HG03354 (cell line): ENCODE measurements around the gene PRR33.

Experiments
- ATAC-seq: cut with Tn5 transposase; IDR thresholded peaks from one replicate; pipeline ENCODE4 v1.9.1; 2021; ENCODE audit warnings: mild to moderate bottlenecking; ENCODE audit not compliant: unreplicated experiment, poor library complexity, severe bottlenecking

Gene PRR33

DNA sequence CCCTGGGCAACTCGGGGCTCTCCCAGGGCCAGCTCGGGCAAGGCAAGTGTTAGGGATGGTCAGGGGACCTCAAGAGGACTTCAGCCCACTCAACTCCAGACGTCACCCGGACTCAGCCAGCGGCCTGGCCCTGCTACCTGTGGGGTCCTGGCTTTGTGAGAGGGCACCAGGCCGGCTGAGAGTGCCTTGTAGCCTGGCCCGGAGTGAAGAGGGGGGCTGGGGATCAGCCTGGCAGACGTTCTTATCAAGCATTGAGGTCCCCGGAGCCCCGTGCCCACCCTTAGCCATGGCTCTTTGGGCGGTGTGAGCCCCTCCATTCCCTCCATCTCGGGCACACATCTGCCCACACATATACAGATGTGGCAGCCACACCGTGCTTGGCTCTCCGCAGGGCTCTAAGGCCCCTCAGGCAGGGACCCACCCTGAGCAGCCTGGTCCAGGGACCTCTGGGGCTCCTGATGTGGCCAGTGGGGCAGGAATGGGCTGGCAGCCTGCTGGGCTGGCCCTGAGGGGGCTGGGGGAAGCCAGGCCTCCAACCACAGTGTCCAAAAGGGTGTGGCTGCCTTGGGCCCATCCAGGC is 23.5 kb downstream of the PRR33 start:
- no peak for ATAC-seq

DNA sequence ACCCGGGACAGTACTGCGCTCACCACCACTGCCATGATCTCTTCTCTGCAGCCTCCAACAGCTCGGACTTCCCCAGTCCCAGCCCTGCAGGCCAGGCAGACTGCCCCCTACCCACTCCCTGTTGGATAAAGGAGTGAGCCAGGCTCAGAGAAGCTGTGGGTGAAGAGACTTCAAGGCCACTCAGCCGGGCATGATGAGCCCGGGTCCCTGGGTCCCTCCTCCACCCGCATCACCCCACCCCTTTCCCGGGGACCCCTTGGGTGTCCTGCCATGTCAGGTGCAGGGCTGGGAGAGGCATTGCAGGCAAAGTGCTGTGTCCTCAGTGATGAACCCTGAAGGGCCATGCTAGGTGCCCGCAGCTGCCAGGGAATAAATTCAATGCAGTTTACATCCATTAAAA is 24.3 kb downstream of the PRR33 start:
- ATAC-seq: no peak

DNA sequence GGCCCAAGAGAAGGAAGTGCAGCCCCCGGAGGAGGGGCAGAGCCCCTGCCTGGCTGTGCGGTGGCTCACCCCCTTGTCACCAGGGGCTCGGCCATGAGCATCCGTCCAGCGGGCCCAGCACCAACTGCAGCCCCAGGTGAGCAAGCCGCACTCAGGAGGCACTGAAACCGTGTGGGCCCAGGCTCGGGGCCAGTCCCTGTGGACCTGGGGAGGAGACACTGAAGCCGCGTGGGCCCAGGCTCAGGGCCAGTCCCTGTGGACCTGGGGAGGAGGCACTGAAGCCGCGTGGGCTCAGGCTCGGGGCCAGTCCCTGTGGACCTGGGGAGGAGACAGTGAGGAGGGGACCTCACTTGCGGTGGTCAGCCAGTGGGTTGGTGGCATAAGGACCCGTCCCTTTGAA is 24.9 kb downstream of the PRR33 start:
- ATAC-seq: no peak

DNA sequence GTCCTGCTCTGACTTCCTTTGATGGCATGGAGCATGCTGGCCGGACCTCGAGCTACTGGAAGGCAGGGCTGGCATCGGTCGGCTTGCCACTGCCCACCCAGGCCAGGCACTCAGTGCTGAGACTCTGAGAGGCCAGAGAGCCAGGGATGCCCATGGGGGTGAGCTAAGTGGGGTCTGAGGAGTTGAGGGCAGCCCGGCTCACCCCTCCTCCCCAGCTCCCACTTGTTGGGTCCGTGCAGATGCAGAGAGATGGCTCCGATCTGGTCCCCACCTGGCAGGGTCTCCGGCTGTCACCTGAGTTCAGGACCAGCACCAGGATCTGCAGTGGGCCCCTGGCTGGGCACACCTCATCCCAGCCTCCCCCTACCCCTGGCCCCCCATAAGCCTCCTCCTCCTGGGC is 25.5 kb downstream of the PRR33 start:
- ATAC-seq: no peak

DNA sequence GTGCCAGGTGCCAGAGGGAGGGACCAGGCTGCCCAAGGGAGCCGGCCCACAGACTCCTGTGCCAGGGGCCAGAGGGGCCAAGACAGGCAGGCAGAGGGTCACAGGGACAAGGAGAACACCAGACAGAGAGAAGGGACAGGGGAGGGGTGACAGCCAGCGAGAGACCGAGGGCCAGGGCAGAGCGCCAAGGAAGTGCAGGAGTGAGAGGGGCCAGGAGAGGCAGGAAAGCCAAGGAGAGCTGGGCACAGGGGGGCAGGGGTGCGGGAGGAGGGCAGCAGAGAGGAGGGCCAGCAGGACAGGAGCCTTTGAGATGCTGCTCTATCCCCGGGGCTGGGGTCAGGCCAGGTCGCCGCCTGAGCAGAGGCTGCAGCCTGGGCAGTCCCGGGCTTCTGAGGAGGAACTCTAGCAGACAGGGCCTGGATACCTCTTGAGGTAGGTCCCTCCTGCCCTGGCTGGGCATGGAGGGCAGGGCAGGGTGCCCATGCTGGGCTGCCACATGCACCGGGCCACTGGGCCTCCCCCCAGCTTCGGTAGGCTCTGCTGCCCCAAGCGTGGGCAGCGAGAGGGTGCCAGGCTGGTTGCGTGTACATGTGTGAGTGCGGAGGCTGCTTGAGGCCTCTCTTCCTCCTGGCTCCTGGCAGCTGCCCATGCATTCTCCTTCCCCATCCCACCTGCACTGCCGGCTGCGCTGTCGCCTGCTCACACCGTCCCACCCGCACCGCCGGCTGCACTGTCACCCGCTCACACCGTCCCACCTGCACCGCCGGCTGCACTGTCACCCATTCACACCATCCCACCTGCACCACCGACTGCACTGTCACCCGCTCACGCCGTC is 26.6 kb downstream of the PRR33 start:
- ATAC-seq: no peak

DNA sequence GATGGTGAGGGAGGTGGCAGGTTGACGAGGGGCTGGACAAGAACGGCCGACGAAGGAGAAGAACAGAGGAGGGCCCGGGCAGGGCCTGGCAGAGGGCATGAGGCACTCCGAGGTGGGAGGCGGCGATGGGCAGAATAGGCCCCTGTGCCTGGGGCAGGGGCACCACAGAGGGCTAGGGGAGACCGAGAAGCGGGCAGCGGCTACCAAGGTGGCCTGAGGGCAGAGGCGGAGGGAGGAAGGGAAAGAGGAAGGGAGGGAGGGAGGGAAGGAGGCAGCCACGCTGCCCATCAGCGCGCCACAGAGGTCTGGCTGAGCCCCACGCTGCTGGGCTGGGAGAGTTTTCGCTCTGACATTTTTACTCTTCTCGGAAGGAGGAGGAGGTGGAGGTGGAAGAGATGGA is 27.5 kb downstream of the PRR33 start:
- no peak for ATAC-seq

DNA sequence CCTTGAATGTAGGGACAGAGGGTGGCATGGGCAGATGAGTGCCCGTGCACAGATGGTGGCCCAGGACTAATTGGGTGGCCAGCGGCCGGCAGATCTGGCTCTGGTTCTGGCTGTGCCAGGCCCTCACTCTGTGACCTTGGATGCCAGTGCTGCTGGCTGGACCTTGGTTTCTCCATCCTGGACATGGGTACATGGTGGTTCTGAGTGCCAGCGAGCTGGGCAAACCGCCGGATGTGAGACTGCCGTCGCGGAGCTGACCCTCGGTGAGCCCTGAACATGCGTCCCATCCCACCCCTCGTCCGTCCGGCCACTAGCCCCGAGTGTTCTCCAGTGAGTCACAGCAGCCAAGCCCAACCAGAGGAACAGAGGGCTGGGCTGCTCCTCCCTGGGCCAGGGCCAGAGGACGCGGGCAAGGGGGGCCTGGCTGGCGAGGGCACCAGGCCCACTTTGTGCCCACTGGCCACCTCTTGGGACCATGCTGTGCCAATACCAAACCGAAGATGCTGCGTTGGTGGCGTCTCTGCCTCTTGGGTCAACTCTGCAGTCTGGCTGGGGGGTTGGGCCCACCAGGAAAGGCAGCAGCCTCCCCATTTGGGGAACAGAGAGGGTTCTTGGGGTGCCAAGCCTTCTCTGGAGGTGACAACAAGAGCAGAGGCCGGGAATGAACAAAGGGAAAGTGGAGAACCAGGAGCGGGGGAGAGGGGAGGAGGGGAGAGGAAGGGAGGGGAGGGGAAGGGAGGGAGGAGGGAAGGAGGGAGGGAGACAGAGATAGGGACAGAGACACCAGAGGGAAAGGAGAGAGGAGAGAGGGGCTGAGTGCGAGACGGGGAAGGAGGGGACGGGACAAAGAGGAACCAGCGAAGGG is 28.1 kb downstream of the PRR33 start:
- ATAC-seq: no peak

DNA sequence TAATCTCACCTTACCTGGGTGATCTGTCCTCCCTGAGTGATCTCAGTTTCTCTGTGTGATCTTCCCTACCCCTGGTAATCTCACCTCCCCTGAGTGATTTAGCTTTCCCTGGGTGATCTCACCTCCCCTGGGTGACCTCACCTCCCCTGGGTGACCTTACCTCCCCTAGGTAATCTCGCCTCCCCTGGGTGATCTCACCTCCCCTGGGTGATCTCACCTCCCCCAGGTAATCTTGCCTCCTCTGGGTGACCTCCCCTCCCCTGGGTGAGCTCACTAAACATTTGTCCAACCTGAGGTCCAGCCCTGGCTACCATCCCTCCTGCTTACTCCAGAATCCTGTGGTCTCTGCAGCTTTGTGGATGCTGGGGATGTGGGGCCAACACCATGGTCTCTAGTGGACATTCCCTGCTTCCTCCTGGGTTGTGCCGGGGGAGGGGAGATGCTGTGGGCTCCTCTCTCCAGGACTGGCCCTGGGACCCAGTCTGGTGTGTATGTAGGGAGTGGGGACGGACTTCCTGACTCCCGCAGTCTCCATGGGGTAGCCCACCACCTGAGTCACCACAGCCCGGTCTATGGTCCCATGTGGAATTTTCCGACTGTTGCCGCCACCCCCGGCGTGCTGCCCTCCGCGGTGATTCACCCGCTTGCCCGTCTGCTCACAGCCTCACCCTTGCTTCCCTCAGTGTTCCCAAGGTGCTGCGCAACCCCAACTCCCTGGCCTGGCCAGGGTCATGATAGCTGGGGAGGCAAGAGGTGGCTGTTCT is 28.9 kb downstream of the PRR33 start:
- no peak for ATAC-seq

DNA sequence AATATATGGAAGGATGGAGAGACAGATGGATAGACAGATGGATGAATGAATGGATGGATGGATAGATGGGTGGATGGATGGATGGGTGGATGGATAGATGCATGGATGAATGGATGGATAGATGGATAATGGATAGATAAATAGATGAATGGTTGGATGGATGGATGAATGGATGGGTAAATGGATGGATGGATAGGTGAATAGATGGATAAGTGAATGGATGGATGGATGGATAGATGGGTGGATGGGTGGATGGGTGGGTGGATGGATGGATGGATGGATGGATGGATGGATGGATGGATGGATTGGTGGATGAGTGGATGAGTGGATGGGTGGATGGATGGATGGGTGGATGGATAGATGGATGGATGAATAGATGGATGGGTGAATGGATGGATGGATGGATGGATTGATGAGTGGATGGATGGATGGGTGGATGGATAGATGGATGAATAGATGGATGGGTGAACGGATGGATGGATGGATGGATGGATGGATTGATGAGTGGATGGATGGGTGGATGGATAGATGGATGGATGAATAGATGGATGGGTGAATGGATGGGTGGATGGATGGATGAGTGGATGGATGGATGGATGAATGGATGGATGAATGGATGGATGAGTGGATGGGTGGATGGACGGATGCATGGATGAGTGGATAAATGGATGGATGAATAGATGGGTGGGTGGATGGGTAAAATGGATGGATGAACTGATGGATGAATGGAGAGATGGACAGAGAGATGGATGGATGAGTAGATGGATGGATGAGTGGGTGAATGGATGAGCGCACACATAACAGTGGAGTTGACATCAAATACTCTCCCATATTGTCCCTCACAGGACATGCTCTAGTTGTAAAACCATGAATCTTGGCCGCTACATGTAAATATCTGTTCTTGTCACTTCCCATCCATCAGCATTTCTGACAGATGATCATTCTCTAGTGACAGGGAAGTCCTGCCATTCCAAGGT is 30.0 kb downstream of the PRR33 start:
- ATAC-seq: no peak

DNA sequence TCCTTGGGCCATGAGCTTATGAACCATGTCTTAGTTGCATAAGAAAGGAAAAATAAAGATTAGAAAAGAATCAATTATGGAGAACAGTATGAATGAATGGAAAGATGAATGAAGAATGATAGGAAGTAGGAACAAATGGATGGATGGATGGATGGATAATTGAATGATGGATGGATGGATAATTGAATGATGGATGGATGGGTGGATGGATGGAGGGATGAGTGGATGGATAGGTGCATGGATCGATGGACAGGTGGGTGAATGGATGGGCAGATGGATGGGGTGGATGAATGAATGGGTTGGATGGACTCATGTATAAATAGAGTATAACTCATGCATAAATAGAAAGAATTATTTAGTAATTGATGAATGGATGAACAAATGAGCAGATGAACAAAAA is 31.6 kb downstream of the PRR33 start:
- no peak for ATAC-seq

DNA sequence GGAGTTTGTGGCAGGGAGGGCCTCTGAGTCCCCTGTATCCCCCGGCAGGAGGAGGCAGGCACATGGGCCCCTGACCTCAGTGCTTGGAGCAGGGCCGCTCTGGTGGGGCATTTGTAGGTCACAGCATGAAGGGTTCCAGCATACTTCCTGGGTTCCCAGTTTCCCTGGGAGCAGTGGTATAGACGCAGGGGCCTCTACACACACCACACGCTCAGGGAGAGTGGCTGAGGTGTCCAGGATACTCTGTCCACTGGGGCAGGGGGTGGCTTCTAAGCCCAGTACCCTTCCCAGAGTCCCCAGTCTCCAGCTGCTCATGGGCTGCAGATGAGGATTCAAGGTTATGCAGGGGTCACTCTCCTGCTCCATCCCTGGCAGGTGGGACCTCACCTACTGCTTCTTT is 32.7 kb downstream of the PRR33 start:
- no peak for ATAC-seq

DNA sequence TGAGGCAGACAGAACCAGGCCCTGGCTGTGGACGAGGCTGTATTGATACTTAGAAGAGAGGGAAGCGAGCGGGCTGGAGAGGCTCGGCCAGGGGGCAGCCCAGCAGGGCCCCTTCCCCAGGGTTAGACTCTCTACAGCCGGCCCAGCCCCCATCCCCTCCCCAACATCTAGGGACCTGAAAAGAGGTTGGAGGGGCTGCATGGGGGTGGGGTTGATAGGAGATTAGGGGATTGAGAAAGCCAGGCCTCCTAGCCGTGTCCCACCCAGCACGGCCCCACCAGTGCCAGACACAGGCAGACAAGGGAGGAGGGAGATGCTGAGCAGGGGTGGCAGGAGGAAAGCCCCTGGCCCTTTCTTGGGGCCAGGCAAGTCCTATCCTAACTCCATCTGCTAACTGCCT is 33.1 kb downstream of the PRR33 start:
- ATAC-seq: no peak

DNA sequence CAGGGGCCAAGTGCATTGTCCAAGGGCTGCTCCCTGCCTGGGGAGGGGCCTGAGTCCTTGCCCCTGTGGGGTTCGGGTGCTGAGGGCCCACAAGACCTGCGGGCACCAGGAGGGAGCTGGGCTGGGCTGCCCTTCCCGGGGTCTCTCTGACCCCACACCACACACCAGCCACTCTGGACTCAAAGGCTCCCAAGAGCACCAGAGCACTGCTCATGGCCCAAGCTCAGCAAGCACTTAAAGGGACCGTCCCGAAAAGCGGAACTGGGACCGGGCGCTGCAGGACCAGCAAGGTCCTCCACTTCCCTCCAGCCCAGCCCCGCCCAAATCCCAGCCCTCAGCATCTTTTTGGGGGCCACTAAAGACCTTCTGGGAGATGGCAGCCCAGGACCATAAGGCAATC is 33.5 kb downstream of the PRR33 start:
- ATAC-seq: no peak

DNA sequence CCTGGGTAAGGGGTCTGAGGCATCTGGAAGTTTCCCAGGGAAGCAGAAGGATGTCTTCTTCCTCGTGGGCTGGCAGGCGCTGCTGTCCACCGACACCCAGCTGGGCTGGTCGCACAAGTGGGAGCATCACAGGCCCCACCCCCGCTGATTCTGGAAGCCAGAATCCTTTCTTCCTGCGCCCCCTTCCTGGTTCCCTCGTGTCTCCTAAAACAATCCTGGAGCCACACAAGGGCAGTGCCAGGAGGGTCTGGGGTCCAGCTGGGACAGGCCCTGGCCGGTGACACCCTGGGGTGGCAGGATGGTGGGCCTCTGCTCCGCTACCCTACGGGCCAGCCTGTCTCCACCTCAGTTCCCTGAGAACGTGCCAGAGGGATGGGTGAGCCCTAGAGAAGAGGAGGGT is 34.6 kb downstream of the PRR33 start:
- ATAC-seq: no peak

DNA sequence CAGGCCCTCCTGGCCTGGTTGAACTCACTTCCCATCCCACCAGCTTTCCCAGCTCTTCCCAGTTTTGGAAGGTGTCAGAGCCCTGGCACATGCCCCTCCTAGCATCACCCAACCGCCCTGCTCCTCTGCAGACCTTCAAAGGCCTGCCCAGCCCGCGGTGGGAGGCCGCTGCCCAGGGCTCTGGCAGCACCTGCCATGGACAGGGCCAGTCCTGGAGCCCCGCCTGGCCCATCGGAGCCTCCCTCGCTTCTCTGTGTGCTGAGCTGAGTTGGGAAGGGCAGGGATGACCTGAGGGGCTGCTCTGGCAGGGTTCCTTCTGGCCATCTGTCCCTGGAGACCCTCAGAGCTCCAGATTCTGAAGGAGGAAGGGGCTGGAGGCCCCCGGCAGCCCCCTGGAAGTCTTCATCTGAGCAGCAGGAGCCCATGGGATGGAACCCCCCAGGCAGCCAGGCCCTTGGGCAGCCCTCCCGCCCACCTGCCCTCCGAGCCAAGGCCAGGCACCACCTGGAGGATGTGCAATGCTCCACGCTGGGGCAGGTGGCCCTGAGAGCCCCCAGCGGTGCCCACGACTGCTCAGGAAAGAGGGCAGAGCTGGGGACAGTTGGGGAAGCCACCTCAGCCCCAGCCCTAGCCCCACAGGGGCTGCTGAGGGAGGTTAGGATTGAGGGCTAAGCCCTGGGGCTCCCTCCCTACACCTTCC is 35.2 kb downstream of the PRR33 start:
- no peak for ATAC-seq

DNA sequence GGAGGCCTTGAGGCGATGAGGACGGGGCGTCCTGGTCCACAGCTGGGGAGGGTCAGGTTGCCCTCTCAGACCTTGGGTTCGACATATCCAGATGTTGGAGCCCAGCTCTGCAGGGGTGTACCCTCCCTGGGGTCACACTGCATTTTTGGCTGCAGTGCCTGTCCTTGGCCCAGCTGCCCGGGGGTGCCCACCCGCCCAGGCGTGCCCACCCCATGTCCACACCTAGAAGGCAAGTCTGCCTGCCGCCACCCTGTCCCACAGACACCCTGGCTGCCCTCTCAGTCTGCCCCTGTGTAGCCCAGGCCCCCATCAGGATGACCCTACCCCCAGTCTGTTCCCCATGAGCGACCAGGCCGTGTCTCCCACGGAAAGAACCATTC is 35.8 kb downstream of the PRR33 start:
- no peak for ATAC-seq

DNA sequence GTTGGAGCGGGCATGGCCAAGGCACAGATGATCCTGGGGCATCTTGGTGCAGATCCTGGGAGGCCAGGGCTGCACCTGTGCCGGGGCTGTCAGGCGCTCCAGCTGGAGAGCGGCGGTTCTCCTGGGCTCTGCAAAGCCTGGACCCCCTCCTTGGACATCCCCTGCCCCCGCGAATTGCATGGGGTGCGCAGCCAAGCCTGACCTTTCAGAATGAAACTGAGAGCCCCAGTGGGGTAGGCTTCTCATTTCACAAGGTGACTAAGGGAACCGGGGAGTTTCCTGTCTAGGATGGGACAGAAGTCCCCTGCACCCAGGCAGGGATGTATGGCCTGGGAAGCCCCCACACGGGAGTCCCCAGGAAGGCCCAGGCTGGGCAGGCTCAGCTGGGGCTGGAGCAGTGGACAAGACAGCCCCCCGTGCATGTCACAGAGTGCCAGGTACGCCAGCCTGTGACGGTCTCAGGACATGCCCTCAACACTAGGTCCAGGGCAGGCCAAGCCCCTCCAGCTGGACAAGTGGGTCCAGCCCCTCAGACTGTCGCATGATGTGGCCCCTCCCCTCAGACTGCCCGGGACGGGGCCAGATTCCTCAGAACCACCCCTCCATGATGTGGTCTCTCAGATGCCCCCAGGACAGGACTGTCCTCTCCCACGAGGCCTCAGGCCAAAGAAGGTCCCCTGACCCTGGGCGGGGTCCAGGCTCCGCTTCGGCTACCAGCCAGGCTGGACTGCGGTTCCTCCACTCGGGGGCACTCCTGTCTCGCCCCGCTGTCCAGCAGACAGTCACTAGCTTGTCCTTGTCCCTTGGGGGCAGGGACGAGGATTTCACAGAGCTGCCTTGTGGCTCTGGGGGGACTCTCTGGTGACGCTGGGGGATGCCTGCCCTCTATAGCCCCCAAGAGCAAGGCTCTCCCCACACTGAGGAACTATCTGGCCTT is 36.5 kb downstream of the PRR33 start:
- ATAC-seq: peak; percentile 39
